GM19193 (cell line): ENCODE data around the gene SNCAIP.

Experiments
- POLR2A ChIP-seq: IDR thresholded peaks from 4 replicates; pipeline ENCODE4 v1.6.1; 2011; ENCODE audit not compliant: insufficient read depth, insufficient read length; ENCODE audit errors: extremely low read depth

SNCAIP gene

DNA sequence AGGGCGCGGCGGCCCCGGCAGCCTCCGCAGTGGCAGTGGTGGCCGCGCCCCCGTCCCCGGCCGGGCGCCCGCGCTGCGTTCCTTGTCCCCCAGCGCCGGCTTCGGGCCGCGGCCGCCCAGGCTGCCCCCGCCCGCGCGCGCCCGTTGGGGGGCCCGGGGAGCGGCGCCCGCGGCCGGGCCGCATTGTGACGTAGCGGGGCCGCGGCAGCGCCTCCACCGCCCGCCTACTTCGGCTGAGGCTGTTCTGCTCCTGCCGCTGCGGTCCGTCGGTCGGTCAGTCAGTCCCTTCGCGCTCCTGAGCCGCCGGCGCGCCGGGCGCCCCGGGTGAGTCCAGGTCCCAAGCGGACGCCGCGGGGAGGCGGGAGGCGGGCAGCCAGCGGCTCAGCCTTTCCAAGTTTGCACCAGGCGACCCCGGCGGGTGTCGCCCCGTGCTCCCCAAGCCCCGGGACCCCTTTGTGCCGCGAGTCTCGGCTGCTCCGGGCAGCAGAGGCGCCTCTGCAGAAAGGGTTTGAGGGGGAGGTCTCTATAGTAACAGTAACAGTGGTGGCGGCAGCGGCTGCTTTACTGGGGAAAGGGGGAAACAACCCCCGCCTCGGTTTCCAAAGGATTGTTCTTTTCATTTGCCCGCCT, at the start of gene SNCAIP:
SNCAIP (plus strand) TSS at position 277 of the 630 bp plus-strand sequence. CDS start 78,898 bp downstream, outside the sequence.
- TF ChIP-seq POLR2A, result no peak

- TF ChIP-seq POLR2A, result no peak
These were observed 48.5 kb upstream of the SNCAIP start for GRCh38 chr5:122263352-122264030.

- TF ChIP-seq POLR2A, result no peak
These were observed 47.4 kb upstream of the SNCAIP start for GRCh38 chr5:122264610-122265009.

GRCh38 chr5:122267185-122267584, 44.9 kb upstream of the SNCAIP start:
- no peak for TF ChIP-seq POLR2A

- TF ChIP-seq POLR2A, result no peak
These were observed 38.3 kb upstream of the SNCAIP start for GRCh38 chr5:122273696-122274095.

GRCh38 chr5:122283592-122283991, 28.4 kb upstream of the SNCAIP start:
- TF ChIP-seq POLR2A, result no peak

GRCh38 chr5:122286541-122286940, 25.5 kb upstream of the SNCAIP start:
- no peak for TF ChIP-seq POLR2A

DNA sequence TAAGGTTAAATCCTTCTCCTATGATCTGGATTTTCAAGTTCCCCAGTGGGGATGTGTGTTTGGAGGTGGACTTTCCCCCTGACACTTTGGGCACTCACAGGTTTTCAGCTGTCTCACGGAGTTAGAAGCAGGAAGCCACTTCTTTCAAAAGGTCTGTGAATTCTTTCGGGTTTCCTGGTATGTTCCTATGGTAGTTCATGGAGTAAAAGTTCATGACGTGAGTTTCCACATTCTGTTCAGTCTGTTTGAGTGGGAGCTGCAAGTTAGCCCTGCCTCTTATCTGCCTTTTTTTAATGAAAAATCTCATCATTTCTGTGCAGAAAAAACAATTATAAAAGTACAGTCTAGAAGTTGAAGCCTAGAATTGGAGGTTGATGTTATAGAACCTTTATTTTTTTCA, 24.9 kb upstream of the SNCAIP start:
- no peak for TF ChIP-seq POLR2A

- TF ChIP-seq POLR2A, result no peak
These were observed 20.8 kb upstream of the SNCAIP start for GRCh38 chr5:122291000-122291901.

DNA sequence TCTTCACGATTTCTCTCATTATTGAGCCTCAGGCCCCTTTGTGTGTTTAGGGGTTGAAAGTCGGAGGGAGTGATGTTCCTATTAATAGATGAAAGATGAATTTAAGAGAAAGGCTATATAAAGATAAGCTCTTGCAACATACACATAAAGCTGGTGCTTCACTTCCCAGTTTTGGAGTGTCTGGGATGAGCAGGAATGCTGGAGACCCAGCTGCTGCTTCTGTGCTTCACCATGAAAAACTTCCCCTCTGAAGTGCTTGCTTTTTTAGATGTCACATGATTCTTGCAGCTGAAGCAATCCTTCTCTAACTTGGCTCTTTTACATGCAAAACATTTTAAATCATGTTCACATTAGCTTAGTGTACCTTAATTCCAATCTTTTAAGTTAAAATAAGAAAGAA, 19.7 kb upstream of the SNCAIP start:
- no peak for TF ChIP-seq POLR2A

- TF ChIP-seq POLR2A, result no peak
These were observed 16.9 kb upstream of the SNCAIP start for GRCh38 chr5:122295138-122295537.

DNA sequence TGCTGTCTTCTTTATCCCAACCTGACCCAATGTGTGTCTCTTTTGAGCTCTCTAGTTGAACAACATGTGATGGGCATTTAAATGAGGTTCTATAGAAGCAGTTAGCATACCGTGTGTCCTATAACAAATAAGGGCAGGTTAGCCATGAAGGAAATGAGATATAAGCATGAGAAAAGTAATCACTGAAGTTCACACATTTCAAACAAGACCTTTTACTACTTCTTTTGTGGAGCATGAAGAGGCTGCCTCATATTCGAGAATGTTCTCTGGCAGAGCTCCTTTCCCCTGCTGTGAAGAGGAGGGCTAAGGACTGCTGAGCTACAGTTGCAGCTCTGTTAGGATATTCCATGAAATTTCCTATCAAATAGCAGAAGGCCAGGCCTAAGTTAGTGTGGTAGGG, 15.2 kb upstream of the SNCAIP start:
- no peak for TF ChIP-seq POLR2A

- TF ChIP-seq POLR2A, result no peak
These were observed 14.3 kb upstream of the SNCAIP start for GRCh38 chr5:122297587-122298298.

- no peak for TF ChIP-seq POLR2A
These were observed 11.7 kb upstream of the SNCAIP start for GRCh38 chr5:122300374-122300773.

- no peak for TF ChIP-seq POLR2A
These were observed 11.0 kb upstream of the SNCAIP start for GRCh38 chr5:122301016-122301415.
